K562 (cell line): Measurements from ENCODE around the gene ZDHHC8. TPM values are rescaled to one million over a fixed set of nuclear protein-coding genes. Genes with fewer than 3 reads are reported as not detected.

Experiments used
- ATF3 ChIP-seq, 2 experiments: fragments of 450-650 bp in 1 of 2; sonication (generic) in 1 of 2; formaldehyde crosslinking in 1 of 2; IDR thresholded peaks in 1 of 2; conservative IDR thresholded peaks in 1 of 2; 2 replicates each; pipeline versions ENCODE4 v1.6.1 to v1.8.1; 2016 to 2023; ENCODE audit warnings: mild to moderate bottlenecking in 2 of 2, moderate library complexity in 2 of 2, inconsistent platforms in 1 of 2, missing genetic modification reagents in 1 of 2
- CBX5 ChIP-seq: IDR thresholded peaks from 2 replicates; pipeline ENCODE4 v1.6.1; 2014; ENCODE audit warnings: low read depth, borderline replicate concordance
- CHD2 ChIP-seq: IDR thresholded peaks from 2 replicates; pipeline ENCODE4 v1.6.1; 2011; ENCODE audit warnings: low read depth, low read length
- CHD4 ChIP-seq: fragments of 200-600 bp; sonication (generic); IDR thresholded peaks from 3 replicates; pipeline ENCODE4 v1.6.1; 2012; ENCODE audit warnings: low read depth, mild to moderate bottlenecking, mixed read lengths, low read length, inconsistent platforms; ENCODE audit not compliant: insufficient read depth, insufficient replicate concordance, poor library complexity, severe bottlenecking
- E2F1 ChIP-seq: sonication (generic); formaldehyde crosslinking; IDR thresholded peaks from 2 replicates; pipeline ENCODE4 v1.8.1; 2023; ENCODE audit warnings: mild to moderate bottlenecking, missing genetic modification reagents, moderate library complexity
- HCFC1 ChIP-seq: IDR thresholded peaks from 2 replicates; pipeline ENCODE4 v1.6.1; 2012; ENCODE audit warnings: low read depth, low read length, improper control_type of control experiment
- NR2F6 ChIP-seq: fragments of 450-650 bp; formaldehyde crosslinking; IDR thresholded peaks from 2 replicates; pipeline ENCODE4 v1.4.0; 2020; ENCODE audit warnings: mild to moderate bottlenecking
- NR4A1 ChIP-seq, 2 experiments: fragments of 250-450 bp in 1 of 2; fragments of 450-650 bp in 1 of 2; sonication (Bioruptor Pico) in 1 of 2; IDR thresholded peaks; 2 replicates each; pipeline versions ENCODE4 v1.4.0 to v1.6.1; 2016 to 2020; ENCODE audit warnings: mild to moderate bottlenecking in 2 of 2, missing compliant biosample characterization in 1 of 2, missing genetic modification characterization in 1 of 2, moderate library complexity in 1 of 2
- PBX2 ChIP-seq, 2 experiments: IDR thresholded peaks in 1 of 2; conservative IDR thresholded peaks in 1 of 2; 2 replicates each; pipeline ENCODE4 v1.6.1; 2016; ENCODE audit warnings: low read depth in 2 of 2, mild to moderate bottlenecking in 1 of 2, missing compliant biosample characterization in 1 of 2, missing genetic modification characterization in 1 of 2, moderate library complexity in 1 of 2
- TEAD4 ChIP-seq, 2 experiments: sonication (generic) in 1 of 2; formaldehyde crosslinking in 1 of 2; IDR thresholded peaks; 2 replicates each; pipeline versions ENCODE4 v1.6.1 to v1.8.0; 2012 to 2022; ENCODE audit warnings: borderline replicate concordance in 1 of 2, inconsistent platforms in 1 of 2, low read length in 1 of 2, mild to moderate bottlenecking in 1 of 2, missing genetic modification reagents in 1 of 2
- THAP12 ChIP-seq: fragments of 250-450 bp; sonication (Bioruptor Pico); IDR thresholded peaks from 2 replicates; pipeline ENCODE4 v1.9.0; 2021; ENCODE audit warnings: mild to moderate bottlenecking, inconsistent platforms
- ZNF324 ChIP-seq: fragments of 250-450 bp; sonication (Bioruptor Pico); IDR thresholded peaks from 2 replicates; pipeline ENCODE4 v1.4.0; 2020; ENCODE audit warnings: mild to moderate bottlenecking
- polyA plus RNA-seq, 8 experiments: library from polyadenylated mRNA; depleted of rRNA in 4 of 8; stranded (reverse) in 5 of 8; unstranded in 3 of 8; fragments of >200 nt; fragmentation: Nextera tagmentation in 2 of 8; fragmentation: Illumina TruSeq in 1 of 8; extraction: Ambion mirVana in 2 of 8; extraction: Trizol in 1 of 8; gene quantifications; 2 replicates each; pipeline versions ENCODE4 v1.2.1 to v1.2.3, GENCODE V29; 2011 to 2014; ENCODE audit warnings: inconsistent platforms in 1 of 8, missing spikeins in 1 of 8
- total RNA-seq, 7 experiments: library from RNA; depleted of rRNA in 6 of 7; stranded (reverse); fragments of >200 nt in 6 of 7; fragmentation: Illumina TruSeq in 2 of 7; extraction: Trizol in 2 of 7; gene quantifications; 2 replicates each; pipeline versions ENCODE4 v1.2.1 to v1.2.3, GENCODE V29; 2011 to 2021; ENCODE audit warnings: low replicate concordance in 1 of 7

The ZDHHC8 gene
- total and polyA plus RNA-seq, 9 of the 15 experiments (the other 6 are each of a cell fraction or from before 2014, with no cell fraction given), result 0.04 to 109 (median 16.4) TPM

GRCh38 chr22:20117633-20118299, 13.8 kb upstream of the ZDHHC8 start (continued):
- TF ChIP-seq HCFC1, result peak; percentile 1; the same call in 1 of the 2 replicates
- TF ChIP-seq ATF3 (IDR thresholded peaks at IDR 0.05), result no peak
- TF ChIP-seq ATF3 (CRISPR knock-in tag; conservative IDR thresholded peaks at IDR 0.05), result peak; percentile 50; the same call in 1 of the 2 replicates
- TF ChIP-seq CBX5, result no peak
- TF ChIP-seq TEAD4 (IDR thresholded peaks at IDR 0.05; ENCODE audit: low read length), result peak; percentile 45; the same call in 1 of the 2 replicates
- TF ChIP-seq TEAD4 (CRISPR knock-in tag; IDR thresholded peaks at IDR 0.05; ENCODE audit: borderline replicate concordance), result no peak
- peak; percentile 85 for TF ChIP-seq E2F1 (CRISPR knock-in tag)
- TF ChIP-seq CHD2, result peak; percentile 39
- TF ChIP-seq THAP12, result peak; percentile 92
- TF ChIP-seq NR2F6, result no peak
- TF ChIP-seq ZNF324 (CRISPR knock-in tag), result no peak
- peak; percentile 78 for TF ChIP-seq CHD4
- peak; percentile 80 for TF ChIP-seq NR4A1 (CRISPR knock-in tag; IDR thresholded peaks at IDR 0.05)
- TF ChIP-seq NR4A1 (tag; IDR thresholded peaks at IDR 0.05), result peak; percentile 35; the same call in 1 of the 2 replicates
- no peak for TF ChIP-seq PBX2 (CRISPR knock-in tag; IDR thresholded peaks at IDR 0.05; ENCODE audit: low read depth)
- TF ChIP-seq PBX2 (tag; conservative IDR thresholded peaks at IDR 0.05; ENCODE audit: low read depth), result no peak
